Measurements from ENCODE around the gene HSD3B7.
A peak's percentile ranks its signal among the peaks of the same experiment; 100 is the strongest.

The HSD3B7 gene

GRCh38 chr16:31023627-31024226 lies 38.7 kb downstream of the HSD3B7 start:
- DNase-seq (ENCODE audit: low read depth) = no peak

- no peak for DNase-seq (ENCODE audit: low read depth)
Observed at GRCh38 chr16:31025339-31025738, 40.3 kb downstream of the HSD3B7 start.

GRCh38 chr16:31029272-31029671 lies 44.3 kb downstream of the HSD3B7 start:
- DNase-seq (ENCODE audit: low read depth) = no peak

- DNase-seq (ENCODE audit: low read depth) = no peak
Observed at GRCh38 chr16:31031276-31031675, 46.3 kb downstream of the HSD3B7 start.

GRCh38 chr16:31032736-31033708 lies 48.0 kb downstream of the HSD3B7 start, which contains the start of gene STX4:
STX4 (plus strand) TSS chr16:31033558; CDS start chr16:31033806, 248 bp downstream.
- peak; percentile 96 for DNase-seq (ENCODE audit: low read depth)

- DNase-seq (ENCODE audit: low read depth) = peak; percentile 85
Observed at GRCh38 chr16:31033709-31034492, 48.9 kb downstream of the HSD3B7 start.

- DNase-seq (ENCODE audit: low read depth) = no peak
Observed at GRCh38 chr16:31036691-31037090, 51.7 kb downstream of the HSD3B7 start.
